ENCODE measurements around the gene CDC42SE2.

DNA sequence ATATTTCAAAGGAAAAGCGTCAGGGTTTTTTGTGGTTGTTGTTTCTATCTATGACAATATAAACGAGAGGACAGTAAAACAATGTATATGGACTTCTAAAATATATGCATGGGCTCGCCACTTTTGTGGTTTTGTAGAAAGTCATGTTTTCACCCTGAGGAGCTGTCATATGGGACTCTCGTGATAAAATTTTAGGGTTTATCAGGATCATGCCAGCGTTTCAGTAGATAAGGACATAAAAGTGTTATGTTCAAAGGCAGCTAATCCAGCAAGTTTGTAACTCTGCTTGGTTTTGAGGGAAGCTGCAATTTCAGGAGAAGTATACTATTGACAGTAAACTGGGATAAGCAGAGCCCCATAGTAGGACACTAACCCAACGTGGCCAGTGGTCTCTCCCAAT, 120.3 kb downstream of the CDC42SE2 start:
- TF ChIP-seq, protein P1, sequence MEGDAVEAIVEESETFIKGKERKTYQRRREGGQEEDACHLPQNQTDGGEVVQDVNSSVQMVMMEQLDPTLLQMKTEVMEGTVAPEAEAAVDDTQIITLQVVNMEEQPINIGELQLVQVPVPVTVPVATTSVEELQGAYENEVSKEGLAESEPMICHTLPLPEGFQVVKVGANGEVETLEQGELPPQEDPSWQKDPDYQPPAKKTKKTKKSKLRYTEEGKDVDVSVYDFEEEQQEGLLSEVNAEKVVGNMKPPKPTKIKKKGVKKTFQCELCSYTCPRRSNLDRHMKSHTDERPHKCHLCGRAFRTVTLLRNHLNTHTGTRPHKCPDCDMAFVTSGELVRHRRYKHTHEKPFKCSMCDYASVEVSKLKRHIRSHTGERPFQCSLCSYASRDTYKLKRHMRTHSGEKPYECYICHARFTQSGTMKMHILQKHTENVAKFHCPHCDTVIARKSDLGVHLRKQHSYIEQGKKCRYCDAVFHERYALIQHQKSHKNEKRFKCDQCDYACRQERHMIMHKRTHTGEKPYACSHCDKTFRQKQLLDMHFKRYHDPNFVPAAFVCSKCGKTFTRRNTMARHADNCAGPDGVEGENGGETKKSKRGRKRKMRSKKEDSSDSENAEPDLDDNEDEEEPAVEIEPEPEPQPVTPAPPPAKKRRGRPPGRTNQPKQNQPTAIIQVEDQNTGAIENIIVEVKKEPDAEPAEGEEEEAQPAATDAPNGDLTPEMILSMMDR (IDR thresholded peaks at IDR 0.05; ENCODE audit: insufficient read depth, low read length, poor library complexity, severe bottlenecking) = no peak
- TF ChIP-seq EZH2phosphoT487 (conservative IDR thresholded peaks at IDR 0.05; ENCODE audit: low read length) = no peak
